WERI-Rb-1 (cell line): ENCODE measurements around the gene DENND1A.

Source experiments
- DNase-seq: peaks from one replicate; pipeline ENCODE4 v3.0.0-alpha.2; 2020
- H3K27ac ChIP-seq: fragments of 250-450 bp; sonication (Bioruptor Pico); 2 replicates; pipeline ENCODE4 v1.5.1; 2020; ENCODE audit warnings: mild to moderate bottlenecking, moderate library complexity
- H3K27me3 ChIP-seq: fragments of 250-450 bp; sonication (Bioruptor Pico); 2 replicates; pipeline ENCODE4 v1.5.1; 2021; ENCODE audit warnings: mild to moderate bottlenecking, low read depth, moderate library complexity; ENCODE audit not compliant: insufficient read depth, severe bottlenecking
- H3K36me3 ChIP-seq: fragments of 250-450 bp; sonication (Bioruptor Pico); 2 replicates; pipeline ENCODE4 v1.5.1; 2020; ENCODE audit warnings: mild to moderate bottlenecking, moderate library complexity
- H3K4me3 ChIP-seq: 2 replicates; pipeline ENCODE4 v1.5.1; 2011; ENCODE audit warnings: low read depth, mild to moderate bottlenecking, control low read depth, low read length
- H3K9me3 ChIP-seq: fragments of 250-450 bp; sonication (Bioruptor Pico); 2 replicates; pipeline ENCODE4 v1.5.1; 2021; ENCODE audit warnings: mild to moderate bottlenecking, moderate library complexity; ENCODE audit not compliant: severe bottlenecking
- TF ChIP-seq, protein P1 (sequence below): IDR thresholded peaks from 2 replicates; pipeline ENCODE4 v1.5.1; 2011; ENCODE audit warnings: low read depth, mild to moderate bottlenecking, control low read depth, inconsistent platforms, low read length

DENND1A gene

DNA sequence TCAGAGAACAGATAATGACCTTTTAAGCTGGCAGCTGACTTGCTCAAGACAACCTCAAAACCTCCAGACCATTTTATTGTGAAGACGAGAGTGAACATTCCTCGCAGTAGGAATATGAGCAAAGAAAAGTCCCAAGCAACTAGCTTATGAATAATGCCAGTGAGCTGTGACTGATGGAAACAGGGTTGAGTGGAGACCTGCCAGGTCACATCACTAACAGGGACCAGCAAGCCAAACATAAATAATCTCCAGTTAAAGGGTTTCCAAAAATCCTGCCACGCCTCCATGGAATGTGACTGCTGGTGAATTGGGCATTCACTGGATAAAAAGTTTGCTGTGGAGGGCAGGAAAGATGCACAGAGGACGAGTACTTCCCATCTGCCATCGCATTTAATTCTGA, 388.5 kb downstream of the DENND1A start:
- H3K9me3 ChIP-seq: no peaks in the 10 kb centered on the region
- H3K27me3 ChIP-seq: no peaks in the 10 kb centered on the region

DNA sequence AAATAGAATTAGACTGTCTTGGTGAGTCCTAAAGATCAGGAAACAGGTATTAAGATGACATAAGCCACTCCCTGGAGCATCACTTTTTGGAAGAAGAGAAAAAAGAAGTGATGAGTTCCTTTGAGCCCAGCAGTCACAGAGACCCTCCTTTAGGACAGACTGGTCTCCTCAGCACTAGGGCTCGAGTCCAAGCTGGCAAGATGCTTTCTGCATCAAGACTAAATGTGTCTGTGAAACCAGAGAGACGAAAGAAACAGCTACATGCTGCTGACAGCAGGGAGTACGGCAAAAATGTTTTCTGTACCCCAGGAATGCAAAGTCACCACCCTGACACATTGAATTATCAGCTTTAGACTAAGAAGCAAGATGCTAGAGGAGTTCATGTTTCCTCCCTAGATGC, 389.5 kb downstream of the DENND1A start:
- DNase-seq: no peak
- no peaks in the 10 kb centered on the region for H3K27me3 ChIP-seq
- H3K27ac ChIP-seq: no peak overlapping the region
- H3K9me3 ChIP-seq: no peaks in the 10 kb centered on the region
- no peaks in the 10 kb centered on the region for H3K36me3 ChIP-seq
- no peak overlapping the region for H3K4me3 ChIP-seq
- TF ChIP-seq, protein P1, sequence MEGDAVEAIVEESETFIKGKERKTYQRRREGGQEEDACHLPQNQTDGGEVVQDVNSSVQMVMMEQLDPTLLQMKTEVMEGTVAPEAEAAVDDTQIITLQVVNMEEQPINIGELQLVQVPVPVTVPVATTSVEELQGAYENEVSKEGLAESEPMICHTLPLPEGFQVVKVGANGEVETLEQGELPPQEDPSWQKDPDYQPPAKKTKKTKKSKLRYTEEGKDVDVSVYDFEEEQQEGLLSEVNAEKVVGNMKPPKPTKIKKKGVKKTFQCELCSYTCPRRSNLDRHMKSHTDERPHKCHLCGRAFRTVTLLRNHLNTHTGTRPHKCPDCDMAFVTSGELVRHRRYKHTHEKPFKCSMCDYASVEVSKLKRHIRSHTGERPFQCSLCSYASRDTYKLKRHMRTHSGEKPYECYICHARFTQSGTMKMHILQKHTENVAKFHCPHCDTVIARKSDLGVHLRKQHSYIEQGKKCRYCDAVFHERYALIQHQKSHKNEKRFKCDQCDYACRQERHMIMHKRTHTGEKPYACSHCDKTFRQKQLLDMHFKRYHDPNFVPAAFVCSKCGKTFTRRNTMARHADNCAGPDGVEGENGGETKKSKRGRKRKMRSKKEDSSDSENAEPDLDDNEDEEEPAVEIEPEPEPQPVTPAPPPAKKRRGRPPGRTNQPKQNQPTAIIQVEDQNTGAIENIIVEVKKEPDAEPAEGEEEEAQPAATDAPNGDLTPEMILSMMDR: no peak

More for the DNA sequence above, 388.5 kb downstream of the DENND1A start:
- Histone ChIP-seq H3K27ac (no peak overlapping the region), H3K36me3 (no peaks in the 10 kb centered on the region), H3K4me3 (no peak overlapping the region)
- TF ChIP-seq, protein P1: no peak
- no peak for DNase-seq

DNA sequence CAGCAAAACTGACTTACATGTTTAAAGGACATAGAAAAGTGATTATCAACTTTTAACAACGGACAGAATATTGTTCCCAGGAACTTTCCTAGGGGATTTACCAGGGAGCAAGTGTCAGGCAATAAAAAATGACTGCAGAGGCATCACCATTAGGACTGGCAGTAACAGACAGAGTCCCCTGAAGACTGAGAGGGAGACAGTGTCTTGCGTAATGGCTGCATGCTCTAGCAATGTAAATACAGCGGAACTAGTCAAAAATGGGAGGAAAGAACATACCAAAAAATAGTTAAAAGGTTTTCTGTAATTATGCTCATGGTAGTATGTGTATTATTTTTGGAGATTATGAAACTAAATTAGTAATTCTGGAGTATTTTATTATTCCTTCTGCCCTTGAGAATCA, 392.1 kb downstream of the DENND1A start:
- no peak for DNase-seq
- no peaks in the 10 kb centered on the region for H3K27me3 ChIP-seq
- TF ChIP-seq, protein P1: no peak

DNA sequence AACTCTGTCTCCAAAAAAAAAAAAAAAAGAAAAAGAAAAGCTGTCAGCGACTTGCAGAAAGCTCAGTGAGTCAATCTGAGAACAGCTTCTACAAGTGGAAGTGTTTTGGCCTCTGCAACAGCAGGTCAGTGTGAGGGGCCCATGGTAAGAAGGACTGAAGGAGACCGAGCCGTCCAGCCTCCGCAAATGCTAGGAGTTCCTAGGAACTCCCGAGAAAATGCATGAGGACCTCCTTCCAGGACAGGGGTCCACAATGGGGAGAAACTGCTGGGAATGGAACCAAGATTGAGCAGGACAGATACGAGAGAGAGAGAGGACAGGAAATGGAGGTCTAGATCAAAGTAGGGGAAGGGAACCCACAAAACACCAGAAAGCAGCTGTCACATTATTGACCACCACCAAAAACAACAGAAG, 393.5 kb downstream of the DENND1A start:
- H3K36me3 ChIP-seq: no peaks in the 10 kb centered on the region; the same call in 1 of the 2 replicates
- TF ChIP-seq, protein P1: no peak
- H3K27me3 ChIP-seq: no peaks in the 10 kb centered on the region
- H3K9me3 ChIP-seq: no peaks in the 10 kb centered on the region
- H3K27ac ChIP-seq: no peak overlapping the region
- no peak overlapping the region for H3K4me3 ChIP-seq
- DNase-seq: no peak

More for the DNA sequence above, 392.1 kb downstream of the DENND1A start:
- H3K36me3 ChIP-seq: no peaks in the 10 kb centered on the region
- no peak overlapping the region for H3K4me3 ChIP-seq
- no peak overlapping the region for H3K27ac ChIP-seq
- no peaks in the 10 kb centered on the region for H3K9me3 ChIP-seq

DNA sequence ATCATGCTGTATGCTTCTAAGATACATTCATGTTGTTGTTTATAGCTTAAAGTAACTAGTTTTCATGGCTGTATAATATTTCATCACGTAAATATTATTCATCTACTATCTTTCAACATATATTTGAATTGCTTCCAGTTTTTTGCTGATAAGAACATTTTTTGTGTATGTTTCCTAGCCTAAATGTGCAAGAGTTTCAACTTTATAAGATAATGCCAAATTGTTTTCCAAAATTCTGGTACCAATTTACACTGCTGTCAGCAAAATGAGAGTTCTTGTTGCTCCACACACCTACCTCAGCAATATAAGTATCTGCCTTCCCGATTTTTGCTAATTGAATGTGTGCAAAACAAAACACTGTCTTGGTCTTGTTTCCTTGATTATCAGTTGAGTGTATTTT, 395.6 kb downstream of the DENND1A start:
- TF ChIP-seq, protein P1: no peak
- no peaks in the 10 kb centered on the region for H3K9me3 ChIP-seq
- no peak overlapping the region for H3K27ac ChIP-seq

DNA sequence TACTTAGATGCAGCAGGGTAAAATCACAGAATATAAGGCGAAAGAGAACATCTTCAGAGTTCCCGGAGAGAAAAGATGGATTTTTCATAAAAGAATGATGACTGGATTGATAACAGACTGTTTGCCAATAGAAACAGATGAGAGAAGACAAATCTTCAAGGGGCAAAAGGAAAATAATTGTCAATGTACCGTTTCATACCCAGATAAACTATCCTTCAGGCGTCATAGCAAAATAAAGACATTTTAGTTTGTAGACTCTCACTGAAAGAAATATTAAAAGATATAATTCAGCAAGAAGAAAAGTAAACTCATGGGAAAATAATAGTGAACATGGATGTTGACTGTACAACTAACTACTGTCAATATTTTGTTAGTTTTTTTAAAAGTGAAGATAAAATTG, 399.7 kb downstream of the DENND1A start:
- DNase-seq: no peak
- Histone ChIP-seq H3K9me3 (no peaks in the 10 kb centered on the region), H3K27ac (no peak overlapping the region)

More for the DNA sequence above, 395.6 kb downstream of the DENND1A start:
- H3K36me3 ChIP-seq: no peaks in the 10 kb centered on the region; the same call in 1 of the 2 replicates
- no peak overlapping the region for H3K4me3 ChIP-seq
- no peaks in the 10 kb centered on the region for H3K27me3 ChIP-seq
- DNase-seq: no peak

More for the DNA sequence above, 399.7 kb downstream of the DENND1A start:
- Histone ChIP-seq H3K27me3 (no peaks in the 10 kb centered on the region), H3K36me3 (no peaks in the 10 kb centered on the region; the same call in 1 of the 2 replicates), H3K4me3 (no peak overlapping the region)
- TF ChIP-seq, protein P1: no peak
